GM18951 (cell line): Measurements from ENCODE around the gene SLC16A4.
"Not testable (repeated sequence)": the region's sequence is repeated elsewhere in the genome, so short reads cannot be mapped to it uniquely, and the experiment has no call there.

Source experiments
- POLR2A ChIP-seq: IDR thresholded peaks from 4 replicates; pipeline ENCODE4 v1.6.1; 2011; ENCODE audit warnings: mild to moderate bottlenecking; ENCODE audit not compliant: insufficient read length, insufficient read depth; ENCODE audit errors: extremely low read depth
- in situ Hi-C: fragments of 300-500 bp; cut with MboI; formaldehyde crosslinking; loops from one replicate; pipeline ENCODE4 v1.12.0; 2022; ENCODE audit warnings: low sequenced_read_pairs, mixed read lengths, inconsistent platforms; ENCODE audit not compliant: unreplicated experiment

Gene SLC16A4

DNA sequence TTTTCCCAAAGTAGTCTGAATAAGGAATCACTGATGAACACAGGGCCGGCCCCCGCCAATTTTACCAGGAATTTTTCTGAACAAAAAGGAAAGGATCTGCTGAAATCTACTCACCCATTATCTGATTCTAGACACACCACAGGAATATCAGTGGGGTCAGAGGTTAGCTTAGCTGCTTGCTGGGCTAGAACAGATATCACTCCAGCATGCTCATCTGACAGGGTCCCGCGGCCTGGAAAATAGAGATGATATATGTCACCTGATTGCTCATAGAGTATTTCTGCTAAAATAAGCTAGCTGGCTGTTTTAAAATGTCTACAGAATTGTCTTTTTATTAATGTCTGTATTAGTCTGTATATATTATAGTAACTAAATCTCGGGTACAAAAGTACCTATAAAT lies 13.0 kb upstream of the SLC16A4 start:
- TF ChIP-seq POLR2A, result no peak
- in situ Hi-C loops, result no loop called here

- in situ Hi-C loops, result not testable (repeated sequence)
These were observed 5.6 kb upstream of the SLC16A4 start for GRCh38 chr1:110396259-110396958.

GRCh38 chr1:110394493-110394820 lies 3.6 kb upstream of the SLC16A4 start:
- in situ Hi-C loops, result no loop called here
- TF ChIP-seq POLR2A, result no peak

DNA sequence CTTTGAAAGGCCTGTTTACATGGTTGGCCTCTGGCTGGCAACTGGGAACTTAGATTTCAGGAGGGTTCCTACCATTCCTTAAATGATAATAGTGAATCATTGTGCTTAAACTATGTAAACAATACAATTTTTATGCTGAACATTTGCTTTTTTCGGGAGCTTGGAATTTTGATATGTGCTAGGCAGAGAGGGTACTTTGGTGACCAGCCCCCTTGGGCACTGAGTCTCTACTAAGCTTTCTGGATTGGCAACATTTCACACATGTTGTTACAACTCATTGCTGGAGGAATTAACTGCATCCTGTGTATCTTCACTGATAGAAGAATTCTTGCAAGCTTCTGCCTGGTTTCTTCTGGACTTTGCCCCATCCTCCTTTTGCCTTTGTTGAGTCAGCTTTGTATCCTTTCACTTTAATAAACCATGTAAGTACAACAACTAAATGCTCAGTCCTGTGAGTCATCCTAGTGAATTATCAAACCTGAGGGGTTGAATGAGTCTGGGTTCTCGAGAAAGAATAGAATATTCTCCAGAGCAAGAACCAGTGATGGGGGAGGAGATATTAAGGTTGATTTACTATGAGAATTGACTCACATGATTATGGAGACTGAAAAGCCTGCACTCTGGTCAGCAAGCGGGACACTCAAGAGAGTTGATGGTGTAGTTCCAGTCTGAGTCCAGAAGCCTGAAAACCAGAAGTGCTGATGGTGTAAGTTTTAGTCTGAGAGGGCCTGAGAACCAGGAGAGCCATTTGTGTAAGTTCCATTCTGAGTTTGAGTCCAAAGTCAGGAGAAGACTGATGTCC lies 3.1 kb upstream of the SLC16A4 start:
- in situ Hi-C loops, result no loop called here
- TF ChIP-seq POLR2A, result no peak

DNA sequence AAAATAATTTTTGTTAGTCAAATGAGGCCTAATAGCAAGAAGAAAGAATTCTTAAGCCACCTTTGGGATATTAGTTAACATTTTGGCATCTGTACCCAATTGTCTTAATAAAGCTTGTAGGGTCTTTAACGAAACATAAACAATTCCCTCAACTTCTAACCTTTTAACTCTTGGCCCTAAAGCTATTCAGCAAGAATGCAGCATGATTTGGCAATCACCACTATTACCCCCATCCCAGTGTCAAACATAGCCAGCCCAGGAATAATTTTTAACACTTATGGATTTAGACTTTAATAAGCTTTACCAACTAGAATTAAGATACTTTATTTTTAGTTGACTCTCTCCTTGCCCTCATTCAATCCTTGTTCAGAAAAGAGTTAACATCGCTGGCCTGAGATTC lies 2.5 kb upstream of the SLC16A4 start:
- in situ Hi-C loops, result no loop called here
- TF ChIP-seq POLR2A, result no peak

GRCh38 chr1:110390096-110390495 lies 730 bp downstream of the SLC16A4 start:
- no peak for TF ChIP-seq POLR2A
- in situ Hi-C loops, result no loop called here

- TF ChIP-seq POLR2A, result no peak
- in situ Hi-C loops, result no loop called here
These were observed 3.6 kb downstream of the SLC16A4 start for GRCh38 chr1:110387048-110387754.

DNA sequence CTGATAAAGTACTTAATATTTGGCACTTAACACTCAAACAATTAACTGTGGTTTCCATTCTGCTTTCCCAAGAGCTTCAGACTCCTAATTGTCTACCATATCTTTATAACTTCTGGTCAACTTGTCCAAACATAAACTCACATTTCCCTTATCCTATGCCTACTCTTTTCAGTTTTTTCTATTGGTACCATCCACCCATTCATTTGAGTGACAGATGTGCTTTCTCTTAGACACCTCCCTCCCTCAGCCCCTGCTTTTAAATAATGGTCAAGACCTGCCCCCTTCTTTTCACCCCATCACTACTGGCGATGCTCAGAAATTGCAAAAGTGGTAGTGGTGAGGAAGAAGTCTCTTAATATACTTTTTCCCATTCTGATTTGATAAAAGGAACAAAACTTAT lies 5.5 kb downstream of the SLC16A4 start:
- no peak for TF ChIP-seq POLR2A
- in situ Hi-C loops, result no loop called here

- TF ChIP-seq POLR2A, result no peak
- in situ Hi-C loops, result no loop called here
These were observed 6.1 kb downstream of the SLC16A4 start for GRCh38 chr1:110384581-110385321.

DNA sequence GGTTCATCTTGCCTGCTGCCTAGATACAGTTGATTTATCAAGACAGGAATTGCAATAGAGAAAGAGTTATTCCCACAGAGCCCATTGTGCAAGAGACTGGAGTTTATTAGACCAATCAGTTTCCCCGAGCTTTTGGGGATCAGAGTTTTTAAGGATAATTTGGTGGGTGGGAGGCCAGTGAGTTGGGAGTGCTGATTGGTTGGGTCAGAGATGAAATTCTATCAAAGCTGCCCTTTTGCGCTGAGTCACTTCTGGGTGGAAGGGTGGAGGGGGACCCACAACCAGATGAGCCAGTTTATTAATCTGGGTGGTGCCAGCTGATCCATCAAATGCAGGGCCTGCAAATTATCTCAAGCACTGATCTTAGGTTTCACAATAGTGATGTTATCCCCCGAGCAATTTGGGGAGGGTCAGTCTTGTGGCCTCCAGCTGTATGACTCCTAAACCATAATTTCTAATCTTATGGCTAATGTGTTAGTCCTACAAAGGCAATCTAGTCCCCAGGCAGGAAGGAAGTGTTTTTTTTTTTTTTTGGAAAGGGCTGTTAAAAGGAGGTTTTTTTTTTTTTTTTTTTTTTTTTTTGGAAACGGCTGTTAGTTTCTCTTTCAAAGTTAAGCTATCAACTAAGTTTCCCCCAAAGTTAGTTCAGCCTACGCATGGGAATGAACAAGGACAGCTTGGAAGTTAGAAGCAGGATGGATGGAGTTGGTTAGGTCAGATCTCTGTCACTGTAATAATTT lies 7.4 kb downstream of the SLC16A4 start:
- TF ChIP-seq POLR2A, result no peak
- in situ Hi-C loops, result no loop called here

- in situ Hi-C loops, result no loop called here
- TF ChIP-seq POLR2A, result no peak
These were observed 10.0 kb downstream of the SLC16A4 start for GRCh38 chr1:110380672-110381283.

DNA sequence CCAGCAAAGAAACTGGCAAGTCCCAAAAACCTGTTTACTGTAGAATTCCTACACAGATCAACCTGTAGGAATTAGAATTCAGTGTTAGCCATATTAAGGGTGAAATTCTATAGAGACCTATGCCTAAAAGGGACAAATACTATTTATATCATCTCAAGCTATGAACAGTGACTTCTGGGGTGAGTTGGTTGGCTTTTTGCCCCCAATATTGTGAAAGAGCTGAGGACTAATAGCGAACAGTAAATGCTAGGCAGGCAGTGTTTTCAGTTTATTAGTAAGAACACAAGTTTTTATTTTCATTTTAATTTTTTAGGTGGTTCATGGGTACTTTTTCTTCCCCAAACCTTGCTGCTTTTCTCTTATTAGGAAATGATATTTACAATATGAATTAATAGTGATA lies 15.3 kb downstream of the SLC16A4 start:
- in situ Hi-C loops, result no loop called here

More for the DNA sequence above, 15.3 kb downstream of the SLC16A4 start:
- no peak for TF ChIP-seq POLR2A
